WI38 (cell line): ENCODE data around the gene C1QTNF5.

Experiments
- H3K4me3 ChIP-seq: 2 replicates; pipeline ENCODE4 v1.5.1; 2011; ENCODE audit warnings: low read depth, mild to moderate bottlenecking, control low read depth, low read length
- TF ChIP-seq, protein P1 (sequence below): IDR thresholded peaks from 2 replicates; pipeline ENCODE4 v1.5.1; 2012; ENCODE audit warnings: low read depth, mild to moderate bottlenecking, control low read depth, low read length

Gene C1QTNF5

DNA sequence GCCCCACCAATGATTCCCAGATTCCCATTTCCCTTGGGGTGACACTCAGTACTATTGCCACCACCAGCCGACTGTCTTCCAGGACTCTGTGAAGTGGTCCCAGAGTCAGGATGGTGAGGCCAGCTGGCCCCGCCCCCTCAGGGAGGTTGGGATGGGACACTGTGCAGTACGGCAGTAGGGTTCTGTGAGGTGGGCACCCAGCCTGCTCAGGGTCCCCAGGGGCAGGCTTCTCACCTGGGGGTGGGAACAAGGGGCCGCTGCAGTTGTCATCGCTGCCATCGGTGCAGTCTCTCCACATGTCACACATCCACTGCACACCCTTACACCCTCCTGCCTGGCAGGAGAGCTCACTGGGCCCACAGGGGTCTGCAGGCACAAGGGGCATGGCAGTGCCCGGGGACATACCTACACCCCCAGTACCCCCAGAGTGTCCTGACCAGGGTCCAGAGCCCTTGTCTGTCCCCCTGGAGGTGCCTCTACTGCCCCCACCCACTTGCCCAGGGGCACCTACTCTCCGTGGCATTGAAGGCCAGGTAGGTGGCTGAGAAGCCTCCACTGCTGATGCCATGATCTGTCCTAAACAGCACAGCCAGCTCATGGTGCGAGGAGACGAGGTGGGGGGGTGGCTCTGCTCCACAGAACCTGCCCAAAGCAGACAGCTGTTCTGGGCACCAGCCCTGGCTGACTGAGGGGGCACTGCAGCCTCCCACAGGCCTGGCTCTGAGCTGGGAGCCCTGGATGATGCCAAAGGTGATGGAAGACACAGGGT, 1.9 kb upstream of the C1QTNF5 start:
- TF ChIP-seq, protein P1, sequence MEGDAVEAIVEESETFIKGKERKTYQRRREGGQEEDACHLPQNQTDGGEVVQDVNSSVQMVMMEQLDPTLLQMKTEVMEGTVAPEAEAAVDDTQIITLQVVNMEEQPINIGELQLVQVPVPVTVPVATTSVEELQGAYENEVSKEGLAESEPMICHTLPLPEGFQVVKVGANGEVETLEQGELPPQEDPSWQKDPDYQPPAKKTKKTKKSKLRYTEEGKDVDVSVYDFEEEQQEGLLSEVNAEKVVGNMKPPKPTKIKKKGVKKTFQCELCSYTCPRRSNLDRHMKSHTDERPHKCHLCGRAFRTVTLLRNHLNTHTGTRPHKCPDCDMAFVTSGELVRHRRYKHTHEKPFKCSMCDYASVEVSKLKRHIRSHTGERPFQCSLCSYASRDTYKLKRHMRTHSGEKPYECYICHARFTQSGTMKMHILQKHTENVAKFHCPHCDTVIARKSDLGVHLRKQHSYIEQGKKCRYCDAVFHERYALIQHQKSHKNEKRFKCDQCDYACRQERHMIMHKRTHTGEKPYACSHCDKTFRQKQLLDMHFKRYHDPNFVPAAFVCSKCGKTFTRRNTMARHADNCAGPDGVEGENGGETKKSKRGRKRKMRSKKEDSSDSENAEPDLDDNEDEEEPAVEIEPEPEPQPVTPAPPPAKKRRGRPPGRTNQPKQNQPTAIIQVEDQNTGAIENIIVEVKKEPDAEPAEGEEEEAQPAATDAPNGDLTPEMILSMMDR: no peak
- no peak overlapping the region for H3K4me3 ChIP-seq

DNA sequence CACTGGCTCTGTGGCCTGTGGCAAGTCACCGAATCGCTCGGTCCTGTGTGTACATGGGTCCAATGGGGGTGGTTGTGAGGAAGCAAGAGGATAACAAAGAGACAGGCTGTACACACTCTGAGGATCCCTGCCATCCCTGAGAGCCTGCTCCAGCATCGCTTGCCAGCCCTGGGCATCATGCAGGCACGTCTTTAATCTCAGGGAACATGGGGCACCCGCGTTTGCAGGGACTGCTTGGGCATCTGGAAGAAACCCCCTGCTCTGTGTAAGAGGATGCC, 1.3 kb upstream of the C1QTNF5 start:
- TF ChIP-seq, protein P1: no peak
- H3K4me3 ChIP-seq: no peak overlapping the region

DNA sequence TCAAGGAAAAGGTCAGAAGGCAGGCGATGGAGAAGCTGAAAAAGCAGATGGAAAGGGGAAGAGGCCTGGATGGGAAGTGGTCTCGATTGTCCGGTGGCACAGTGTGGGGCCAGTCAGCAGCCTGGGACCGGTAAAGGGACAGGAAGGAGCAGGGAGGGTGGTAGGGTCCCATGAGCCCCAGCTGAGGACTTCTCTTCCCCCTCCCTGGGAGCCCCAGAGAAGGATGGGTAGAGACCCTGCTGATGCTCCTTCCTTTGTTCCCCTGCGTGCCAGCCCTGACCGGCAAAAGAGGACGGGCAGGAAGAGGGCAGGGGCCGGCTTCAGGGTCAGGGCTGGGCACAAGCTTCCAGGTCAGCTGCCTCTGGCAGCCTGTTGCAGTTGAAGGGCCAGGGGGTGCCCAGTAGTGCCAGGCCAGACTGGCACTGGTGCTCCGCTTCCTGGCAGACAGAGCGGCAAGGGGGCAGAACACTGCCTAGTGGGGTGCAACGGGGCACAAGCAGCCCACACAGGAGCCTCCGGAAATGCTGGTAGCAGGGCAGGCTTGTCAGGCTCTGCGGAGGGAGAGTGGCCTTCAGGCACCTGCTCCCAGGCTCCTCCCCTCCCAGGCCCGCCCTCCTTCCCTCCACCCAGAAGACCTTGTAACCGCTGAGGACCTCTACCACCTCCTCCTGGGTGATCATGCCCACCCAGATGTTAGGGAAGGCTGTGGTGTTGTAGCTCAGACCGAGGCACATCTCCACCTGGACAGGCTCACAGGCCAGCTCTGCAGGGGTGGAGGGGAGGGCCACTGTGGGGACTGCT, 739 bp upstream of the C1QTNF5 start:
- TF ChIP-seq, protein P1: no peak
- peak overlapping the region; percentile 64 for H3K4me3 ChIP-seq

GRCh38 chr11:119339589-119340334, 921 bp downstream of the C1QTNF5 start:
- TF ChIP-seq, protein P1: peak; percentile 83
- peak overlapping the region; percentile 64 for H3K4me3 ChIP-seq

GRCh38 chr11:119338965-119339588, 1.6 kb downstream of the C1QTNF5 start:
- peak overlapping the region; percentile 64 for H3K4me3 ChIP-seq
- TF ChIP-seq, protein P1: no peak

DNA sequence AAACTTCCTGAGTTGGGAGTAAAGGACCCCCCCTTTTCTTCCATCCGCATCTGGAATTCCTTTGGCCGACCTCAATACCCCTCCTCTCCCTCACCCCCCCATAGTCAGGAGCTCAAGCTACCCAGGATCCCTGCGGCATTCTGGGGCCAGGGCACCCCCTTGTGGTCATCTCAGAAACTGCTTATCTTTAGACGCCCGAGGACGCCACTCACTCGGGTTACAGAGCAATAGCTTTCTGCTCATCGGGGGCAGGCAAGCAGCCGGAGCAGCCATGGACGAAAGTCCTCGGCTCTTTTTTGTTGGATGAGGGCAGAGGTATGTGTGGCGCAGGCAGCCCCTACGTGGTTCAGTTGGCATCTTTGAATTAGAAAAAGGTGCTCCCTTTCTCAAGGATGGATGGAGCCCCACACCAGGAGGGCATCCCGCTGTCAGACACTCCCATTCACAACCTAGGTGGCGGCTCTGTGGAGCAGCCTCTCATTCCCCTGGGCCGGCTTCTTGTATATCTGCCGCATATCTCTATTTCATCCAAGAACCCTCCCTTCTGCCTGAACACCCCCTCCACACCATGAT, 2.3 kb downstream of the C1QTNF5 start:
- H3K4me3 ChIP-seq: peak overlapping the region; percentile 64
- TF ChIP-seq, protein P1: peak; percentile 79
